ENCODE results near the gene USP31. TPM values are rescaled to one million over a fixed set of nuclear protein-coding genes. Genes with fewer than 3 reads are reported as not detected.
A peak's percentile ranks its signal among the peaks of the same experiment; 100 is the strongest.

USP31 gene
- total RNA-seq, 1 experiment from 2014 or later: 16.1 TPM

- Histone ChIP-seq H3K4me1 (ENCODE audit: insufficient read depth, low read length) (no peaks in the 10 kb centered on the region), H2BK15ac (ENCODE audit: low read depth, low read length) (no peak overlapping the region), H3K27ac (ENCODE audit: insufficient read length, low read depth, low read length) (no peak overlapping the region), H2BK5ac (ENCODE audit: insufficient read length, low read length) (no peak overlapping the region), H3K9me3 (ENCODE audit: control insufficient read depth, low read depth, low read length) (no peaks in the 10 kb centered on the region), H2AK5ac (ENCODE audit: insufficient read length, low read length) (no peak overlapping the region), H3K4me2 (ENCODE audit: insufficient read depth, insufficient read length, low read length) (no peak overlapping the region), H2AFZ (ENCODE audit: low read length) (no peak overlapping the region), H3K23ac (ENCODE audit: insufficient read length, low read depth, low read length) (no peak overlapping the region), H2BK20ac (ENCODE audit: low read depth, low read length, poor library complexity, severe bottlenecking) (no peak overlapping the region), H3T11ph (ENCODE audit: low read length) (no peak overlapping the region), H2BK12ac (ENCODE audit: insufficient read length, low read depth, low read length) (no peak overlapping the region), H3K18ac (ENCODE audit: insufficient read length, low read depth, low read length) (no peak overlapping the region), H4K8ac (replicated peaks; ENCODE audit: insufficient read length, low read depth, low read length) (no peak overlapping the region), H3K4ac (ENCODE audit: low read depth, low read length) (no peak overlapping the region), H3K56ac (ENCODE audit: insufficient read length, low read depth, low read length) (no peak overlapping the region), H3K27me3 (ENCODE audit: insufficient read depth, low read length) (no peaks in the 10 kb centered on the region), H2BK120ac (ENCODE audit: low read depth, low read length, poor library complexity, severe bottlenecking) (no peak overlapping the region), H3K23me2 (ENCODE audit: insufficient read length, low read depth, low read length, poor library complexity, severe bottlenecking) (no peaks in the 10 kb centered on the region), H3K14ac (ENCODE audit: insufficient read depth, low read length) (no peak overlapping the region), H3K79me2 (ENCODE audit: insufficient read depth, low read length) (no peaks in the 10 kb centered on the region), H3K9ac (ENCODE audit: extremely low read depth, insufficient read length, low read length) (no peak overlapping the region), H3K79me1 (ENCODE audit: insufficient read depth, low read depth, low read length, poor library complexity, severe bottlenecking) (no peaks in the 10 kb centered on the region), H4K20me1 (ENCODE audit: control insufficient read depth, insufficient read depth, insufficient read length) (no peaks in the 10 kb centered on the region), H4K91ac (ENCODE audit: insufficient read length, low read depth, low read length) (no peak overlapping the region), H4K5ac (ENCODE audit: insufficient read length, low read depth, low read length) (no peak overlapping the region)
- H3K27me3 Mint-ChIP-seq (ENCODE audit: low read depth): no peaks in the 10 kb centered on the region
- H3K4me1 Mint-ChIP-seq: peaks cover 0 to under 1% of the 10 kb centered on the region in 2 experiments; a peak in 1 of 4 replicates
- TF ChIP-seq CTCF (conservative IDR thresholded peaks at IDR 0.05): no peak; the same call in 2 of the 3 replicates
- peak overlapping the region in 1 of 3 experiments; percentile 55; a peak in 1 of 7 replicates for H3K27ac Mint-ChIP-seq
- H3K36me3 Mint-ChIP-seq (ENCODE audit: insufficient read depth in 1 of 3, low read depth in 3 of 3): peaks cover 31 to 59% (median 51%) of the 10 kb centered on the region in 3 experiments; a peak in 6 of 7 replicates
- no peak for DNase-seq
- no peak overlapping the region for H3K4me3 Mint-ChIP-seq
- WGBS (ENCODE audit: extremely low coverage, insufficient read length, low lambda C conversion rate): no CpG with 5 or more reads among the region's 9 CpGs
- no peaks in the 10 kb centered on the region for H3K9me3 Mint-ChIP-seq
Measured at GRCh38 chr16:23072769-23073549, 76.3 kb downstream of the USP31 start.

All from H9 (cell line).